ENCODE results near the gene RAB11FIP3. TPM values are rescaled to one million over a fixed set of nuclear protein-coding genes. Genes with fewer than 3 reads are reported as not detected.

The RAB11FIP3 gene
- total RNA-seq, 1 donor from 2014 or later, result 47.0 TPM

GRCh38 chr16:527015-527903 is 101.8 kb downstream of the RAB11FIP3 start, which contains the start of gene CAPN15:
Gene CAPN15, plus strand, starts transcription at chr16:527712. Its CDS starts 19,127 bp downstream, at chr16:546839.
- peak; percentile 18 to 55 (median 29) for TF ChIP-seq CTCF (IDR thresholded peaks at IDR 0.05)
- H3K9me3 ChIP-seq, result no peaks in the 10 kb centered on the region
- no peaks in the 10 kb centered on the region for H3K36me3 ChIP-seq
- peak within 1 kb of the TSS; percentile 95 to 99 for H3K27ac ChIP-seq
- intact Hi-C loops (cut with DNase I), result loop anchor here (1.0 to 5.0 kb wide), 6 partner anchors 42 to 295 kb away; partner anchors contain the start of genes FAM234A, METTL26, MRPL28 and PGAP6
- H3K4me3 ChIP-seq, result peak within 1 kb of the TSS; percentile 66 to 88
- H3K4me1 ChIP-seq, result peaks cover 14 to 34% of the 10 kb centered on the region in 2 donors
- DNase-seq (ENCODE audit: low spot score in 2 of 2), result peak; percentile 43 to 92
- no peaks in the 10 kb centered on the region for H3K27me3 ChIP-seq

- Histone ChIP-seq H3K27me3 (no peaks in the 10 kb centered on the region), H3K27ac (peak overlapping the region; percentile 54 to 78), H3K4me1 (peaks cover 14 to 34% of the 10 kb centered on the region in 2 donors), H3K9me3 (no peaks in the 10 kb centered on the region), H3K4me3 (peak overlapping the region; percentile 66 to 88), H3K36me3 (no peaks in the 10 kb centered on the region)
- TF ChIP-seq CTCF (IDR thresholded peaks at IDR 0.05), result no peak
- intact Hi-C loops (cut with DNase I), result loop anchor here (5.0 kb wide), 2 partner anchors 146 to 296 kb away; partner anchors contain the start of genes FAM234A and PGAP6
- no peak for DNase-seq (ENCODE audit: low spot score in 2 of 2)
These were observed 102.9 kb downstream of the RAB11FIP3 start for GRCh38 chr16:528111-529011.

- TF ChIP-seq CTCF (IDR thresholded peaks at IDR 0.05), result no peak
- Histone ChIP-seq H3K27ac (peak overlapping the region in 1 of 2 donors; percentile 15), H3K9me3 (no peaks in the 10 kb centered on the region), H3K4me3 (peak overlapping the region; percentile 66 to 88), H3K36me3 (no peaks in the 10 kb centered on the region), H3K4me1 (peaks cover 14 to 34% of the 10 kb centered on the region in 2 donors), H3K27me3 (no peaks in the 10 kb centered on the region)
- intact Hi-C loops (cut with DNase I), result loop anchor here (5.0 kb wide), 2 partner anchors 147 to 297 kb away; partner anchors contain the start of genes FAM234A and PGAP6
- DNase-seq (ENCODE audit: low spot score in 2 of 2), result no peak
These were observed 103.6 kb downstream of the RAB11FIP3 start for GRCh38 chr16:529012-529575.

- intact Hi-C loops (cut with DNase I), result no loop called here
- no peak overlapping the region for H3K27ac ChIP-seq
- TF ChIP-seq CTCF (IDR thresholded peaks at IDR 0.05), result no peak
- H3K9me3 ChIP-seq, result no peaks in the 10 kb centered on the region
- no peaks in the 10 kb centered on the region for H3K27me3 ChIP-seq
- no peak overlapping the region for H3K4me3 ChIP-seq
- no peaks in the 10 kb centered on the region for H3K36me3 ChIP-seq
- H3K4me1 ChIP-seq, result peaks cover 14 to 32% of the 10 kb centered on the region in 2 donors
- DNase-seq (ENCODE audit: low spot score in 2 of 2), result no peak
These were observed 104.8 kb downstream of the RAB11FIP3 start for GRCh38 chr16:530111-530817.
